ENCODE measurements around the gene PDGFA. TPM values are rescaled to one million over a fixed set of nuclear protein-coding genes. Genes with fewer than 3 reads are reported as not detected.

PDGFA gene
- total RNA-seq, 1 experiment from 2014 or later: 23.6 TPM

GRCh38 chr7:452791-453455, 66.7 kb downstream of the PDGFA start:
- no peak for DNase-seq
- Histone ChIP-seq H3K27ac (no peak overlapping the region), H3K36me3 (ENCODE audit: low read depth) (no peaks in the 10 kb centered on the region), H3F3A (ENCODE audit: insufficient read depth, low read depth) (no peaks in the 10 kb centered on the region; the same call in 1 of the 2 replicates), H3K4me1 (replicated peaks; ENCODE audit: insufficient read depth) (no peaks in the 10 kb centered on the region), H3K9me3 (ENCODE audit: insufficient read depth, low read depth) (no peaks in the 10 kb centered on the region), H3K4me2 (no peak overlapping the region), H2AFZ (no peak overlapping the region), H3K27me3 (ENCODE audit: insufficient read depth, low read depth) (peaks cover 62% of the 10 kb centered on the region), H3K79me2 (ENCODE audit: low read depth) (no peaks in the 10 kb centered on the region), H3K4me3 (no peak overlapping the region), H4K20me1 (ENCODE audit: insufficient read depth) (no peaks in the 10 kb centered on the region), H3K9me2 (ENCODE audit: insufficient read depth) (no peaks in the 10 kb centered on the region)
- no peak for TF ChIP-seq EZH2 (IDR thresholded peaks at IDR 0.05; ENCODE audit: low read depth)
- TF ChIP-seq, protein P1, sequence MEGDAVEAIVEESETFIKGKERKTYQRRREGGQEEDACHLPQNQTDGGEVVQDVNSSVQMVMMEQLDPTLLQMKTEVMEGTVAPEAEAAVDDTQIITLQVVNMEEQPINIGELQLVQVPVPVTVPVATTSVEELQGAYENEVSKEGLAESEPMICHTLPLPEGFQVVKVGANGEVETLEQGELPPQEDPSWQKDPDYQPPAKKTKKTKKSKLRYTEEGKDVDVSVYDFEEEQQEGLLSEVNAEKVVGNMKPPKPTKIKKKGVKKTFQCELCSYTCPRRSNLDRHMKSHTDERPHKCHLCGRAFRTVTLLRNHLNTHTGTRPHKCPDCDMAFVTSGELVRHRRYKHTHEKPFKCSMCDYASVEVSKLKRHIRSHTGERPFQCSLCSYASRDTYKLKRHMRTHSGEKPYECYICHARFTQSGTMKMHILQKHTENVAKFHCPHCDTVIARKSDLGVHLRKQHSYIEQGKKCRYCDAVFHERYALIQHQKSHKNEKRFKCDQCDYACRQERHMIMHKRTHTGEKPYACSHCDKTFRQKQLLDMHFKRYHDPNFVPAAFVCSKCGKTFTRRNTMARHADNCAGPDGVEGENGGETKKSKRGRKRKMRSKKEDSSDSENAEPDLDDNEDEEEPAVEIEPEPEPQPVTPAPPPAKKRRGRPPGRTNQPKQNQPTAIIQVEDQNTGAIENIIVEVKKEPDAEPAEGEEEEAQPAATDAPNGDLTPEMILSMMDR (conservative IDR thresholded peaks at IDR 0.05): no peak
- intact Hi-C loops (cut with micrococcal nuclease; ENCODE audit: unreplicated experiment): no loop called here
- BruUV-seq (replicated peaks): no TSS peak
- CTCF ChIA-PET: no interaction called here
- POLR2A ChIA-PET (ENCODE audit: unreplicated experiment): no interaction called here

DNA sequence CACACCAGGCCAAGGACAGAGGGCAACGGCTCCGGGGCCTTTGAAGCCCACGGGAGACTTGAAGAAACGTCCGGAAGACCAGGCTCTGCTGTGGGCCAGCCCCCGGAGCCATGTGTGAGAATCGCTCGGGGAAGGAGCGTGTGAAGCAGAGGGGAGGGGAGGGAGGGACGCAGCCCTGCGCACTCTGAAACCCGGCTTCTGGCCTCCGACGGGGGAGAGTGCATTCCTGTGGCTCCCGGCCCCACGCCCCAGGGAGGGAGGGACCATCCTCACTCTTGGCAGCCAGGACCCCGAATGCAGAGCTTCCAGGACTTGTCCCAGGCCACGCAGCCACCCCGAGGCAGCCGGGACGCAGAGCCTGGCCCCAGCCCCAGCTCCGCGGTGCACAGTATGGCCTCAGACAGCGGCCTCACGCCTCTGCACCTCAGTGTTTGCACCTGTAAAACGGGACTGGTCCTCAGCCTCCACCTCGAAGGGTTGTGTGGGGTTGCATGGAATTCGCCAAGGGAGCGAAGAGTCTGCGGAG, 67.4 kb downstream of the PDGFA start:
- ChIA-PET POLR2A (ENCODE audit: unreplicated experiment) (no interaction called here), CTCF (no interaction called here)
- H3K4me3 ChIP-seq: no peak overlapping the region
- no peak for DNase-seq
- H3K36me3 ChIP-seq (ENCODE audit: low read depth): no peaks in the 10 kb centered on the region
- no peak overlapping the region for H3K27ac ChIP-seq
- no peaks in the 10 kb centered on the region for H3K79me2 ChIP-seq (ENCODE audit: low read depth)
- no peaks in the 10 kb centered on the region for H4K20me1 ChIP-seq (ENCODE audit: insufficient read depth)
- intact Hi-C loops (cut with micrococcal nuclease; ENCODE audit: unreplicated experiment): no loop called here
- TF ChIP-seq, protein P1 (conservative IDR thresholded peaks at IDR 0.05): no peak
- no peak for TF ChIP-seq EZH2 (IDR thresholded peaks at IDR 0.05; ENCODE audit: low read depth)
- H3K27me3 ChIP-seq (ENCODE audit: insufficient read depth, low read depth): peaks cover 62% of the 10 kb centered on the region
- no peaks in the 10 kb centered on the region; the same call in 1 of the 2 replicates for H3F3A ChIP-seq (ENCODE audit: insufficient read depth, low read depth)
- H2AFZ ChIP-seq: no peak overlapping the region
- no peaks in the 10 kb centered on the region for H3K4me1 ChIP-seq (replicated peaks; ENCODE audit: insufficient read depth)
- no TSS peak for BruUV-seq (replicated peaks)
- no peaks in the 10 kb centered on the region for H3K9me2 ChIP-seq (ENCODE audit: insufficient read depth)
- H3K9me3 ChIP-seq (ENCODE audit: insufficient read depth, low read depth): no peaks in the 10 kb centered on the region
- no peak overlapping the region for H3K4me2 ChIP-seq

- H3K79me2 ChIP-seq (ENCODE audit: low read depth): no peaks in the 10 kb centered on the region
- no peaks in the 10 kb centered on the region for H3K9me3 ChIP-seq (ENCODE audit: insufficient read depth, low read depth)
- H2AFZ ChIP-seq: no peak overlapping the region
- H3K4me1 ChIP-seq (replicated peaks; ENCODE audit: insufficient read depth): no peaks in the 10 kb centered on the region
- ChIA-PET CTCF (no interaction called here), POLR2A (ENCODE audit: unreplicated experiment) (no interaction called here)
- no TSS peak for BruUV-seq (replicated peaks)
- H3K4me3 ChIP-seq: no peak overlapping the region
- no peak for TF ChIP-seq EZH2 (IDR thresholded peaks at IDR 0.05; ENCODE audit: low read depth)
- TF ChIP-seq, protein P1 (conservative IDR thresholded peaks at IDR 0.05): no peak
- H3K36me3 ChIP-seq (ENCODE audit: low read depth): no peaks in the 10 kb centered on the region
- no peak for DNase-seq
- no peaks in the 10 kb centered on the region; the same call in 1 of the 2 replicates for H3F3A ChIP-seq (ENCODE audit: insufficient read depth, low read depth)
- peaks cover 69% of the 10 kb centered on the region for H3K27me3 ChIP-seq (ENCODE audit: insufficient read depth, low read depth)
- H3K9me2 ChIP-seq (ENCODE audit: insufficient read depth): no peaks in the 10 kb centered on the region
- no peaks in the 10 kb centered on the region for H4K20me1 ChIP-seq (ENCODE audit: insufficient read depth)
- intact Hi-C loops (cut with micrococcal nuclease; ENCODE audit: unreplicated experiment): no loop called here
- no peak overlapping the region for H3K27ac ChIP-seq
- H3K4me2 ChIP-seq: no peak overlapping the region
These were observed 68.1 kb downstream of the PDGFA start for GRCh38 chr7:451255-452225.
